H9 (cell line): ENCODE measurements around the gene ARHGAP25. TPM values are rescaled to one million over a fixed set of nuclear protein-coding genes. Genes with fewer than 3 reads are reported as not detected.

Experiments used
- DNase-seq: peaks from one replicate; pipeline ENCODE4 v3.0.0-alpha.2; 2017
- H2AFZ ChIP-seq: one replicate; pipeline ENCODE4 v1.6.1; 2013; ENCODE audit warnings: mild to moderate bottlenecking, low read length, control low read depth, moderate library complexity
- H2AK5ac ChIP-seq: 2 replicates; pipeline ENCODE4 v1.6.1; 2013; ENCODE audit warnings: low read length, control low read depth, mixed read lengths; ENCODE audit not compliant: insufficient read length
- H2BK120ac ChIP-seq: one replicate; pipeline ENCODE4 v1.6.1; 2013; ENCODE audit warnings: low read depth, mild to moderate bottlenecking, low read length, control low read depth, inconsistent platforms; ENCODE audit not compliant: poor library complexity, severe bottlenecking
- H2BK12ac ChIP-seq: 2 replicates; pipeline ENCODE4 v1.6.1; 2013; ENCODE audit warnings: low read length, control low read depth, mixed read lengths, low read depth; ENCODE audit not compliant: insufficient read length
- H2BK15ac ChIP-seq: 2 replicates; pipeline ENCODE4 v1.6.1; 2013; ENCODE audit warnings: low read depth, low read length, control low read depth
- H2BK20ac ChIP-seq: one replicate; pipeline ENCODE4 v1.6.1; 2013; ENCODE audit warnings: low read depth, mild to moderate bottlenecking, low read length, control low read depth, inconsistent platforms; ENCODE audit not compliant: poor library complexity, severe bottlenecking
- H2BK5ac ChIP-seq: 2 replicates; pipeline ENCODE4 v1.6.1; 2013; ENCODE audit warnings: low read length, control low read depth, mixed read lengths; ENCODE audit not compliant: insufficient read length
- H3K14ac ChIP-seq: 2 replicates; pipeline ENCODE4 v1.6.1; 2013; ENCODE audit warnings: low read length, control low read depth; ENCODE audit not compliant: insufficient read depth
- H3K18ac ChIP-seq: 2 replicates; pipeline ENCODE4 v1.6.1; 2013; ENCODE audit warnings: low read depth, mild to moderate bottlenecking, mixed read lengths, low read length, control low read depth; ENCODE audit not compliant: insufficient read length
- H3K23ac ChIP-seq: 2 replicates; pipeline ENCODE4 v1.6.1; 2013; ENCODE audit warnings: low read length, control low read depth, mixed read lengths, low read depth; ENCODE audit not compliant: insufficient read length
- H3K23me2 ChIP-seq: 2 replicates; pipeline ENCODE4 v1.6.1; 2013; ENCODE audit warnings: low read depth, mild to moderate bottlenecking, mixed read lengths, low read length, control low read depth; ENCODE audit not compliant: insufficient read length, poor library complexity, severe bottlenecking
- H3K27ac ChIP-seq: 2 replicates; pipeline ENCODE4 v1.5.1; 2013; ENCODE audit warnings: low read length, control low read depth, mixed read lengths, low read depth; ENCODE audit not compliant: insufficient read length
- H3K27me3 ChIP-seq: 2 replicates; pipeline ENCODE4 v1.6.1; 2013; ENCODE audit warnings: low read length, control low read depth, inconsistent platforms; ENCODE audit not compliant: insufficient read depth
- H3K4ac ChIP-seq: 2 replicates; pipeline ENCODE4 v1.6.1; 2013; ENCODE audit warnings: low read depth, mild to moderate bottlenecking, control low read depth, inconsistent platforms, low read length, moderate library complexity
- H3K4me1 ChIP-seq: 2 replicates; pipeline ENCODE4 v1.6.1; 2013; ENCODE audit warnings: low read length, control low read depth, inconsistent platforms; ENCODE audit not compliant: insufficient read depth
- H3K4me2 ChIP-seq: 2 replicates; pipeline ENCODE4 v1.6.1; 2013; ENCODE audit warnings: low read length, control low read depth, mixed read lengths; ENCODE audit not compliant: insufficient read length, insufficient read depth
- H3K56ac ChIP-seq: 2 replicates; pipeline ENCODE4 v1.6.1; 2013; ENCODE audit warnings: low read depth, mild to moderate bottlenecking, mixed read lengths, low read length, control low read depth; ENCODE audit not compliant: insufficient read length
- H3K79me1 ChIP-seq: 2 replicates; pipeline ENCODE4 v1.6.1; 2013; ENCODE audit warnings: low read depth, mild to moderate bottlenecking, moderate library complexity, low read length, control low read depth, inconsistent platforms; ENCODE audit not compliant: insufficient read depth, poor library complexity, severe bottlenecking
- H3K79me2 ChIP-seq: 2 replicates; pipeline ENCODE4 v1.6.1; 2013; ENCODE audit warnings: low read length, control low read depth, inconsistent platforms; ENCODE audit not compliant: insufficient read depth
- H3K9ac ChIP-seq: 2 replicates; pipeline ENCODE4 v1.6.1; 2013; ENCODE audit warnings: low read length, control low read depth, mixed read lengths; ENCODE audit not compliant: insufficient read length; ENCODE audit errors: extremely low read depth
- H3K9me3 ChIP-seq: one replicate; pipeline ENCODE4 v1.6.1; 2013; ENCODE audit warnings: low read depth, low read length, inconsistent platforms; ENCODE audit not compliant: control insufficient read depth
- H3T11ph ChIP-seq: one replicate; pipeline ENCODE4 v1.6.1; 2013; ENCODE audit warnings: mild to moderate bottlenecking, low read length, control low read depth, inconsistent platforms
- H4K20me1 ChIP-seq: one replicate; pipeline ENCODE4 v1.6.1; 2013; ENCODE audit not compliant: control insufficient read depth, insufficient read length, insufficient read depth
- H4K5ac ChIP-seq: 2 replicates; pipeline ENCODE4 v1.6.1; 2013; ENCODE audit warnings: low read depth, mild to moderate bottlenecking, mixed read lengths, low read length, control low read depth; ENCODE audit not compliant: insufficient read length
- H4K8ac ChIP-seq: replicated peaks from 2 replicates; pipeline ENCODE4 v1.6.1; 2013; ENCODE audit warnings: low read length, control low read depth, mixed read lengths, low read depth; ENCODE audit not compliant: insufficient read length
- H4K91ac ChIP-seq: 2 replicates; pipeline ENCODE4 v1.6.1; 2013; ENCODE audit warnings: low read depth, mild to moderate bottlenecking, moderate library complexity, mixed read lengths, low read length, control low read depth; ENCODE audit not compliant: insufficient read length
- H3K27ac Mint-ChIP-seq, 3 experiments: 2 replicates in 2 of 3; 3 replicates in 1 of 3; pipeline ENCODE4 v1.8.0; 2020 to 2021; ENCODE audit warnings: mixed read lengths in 3 of 3, mild to moderate bottlenecking in 1 of 3, moderate library complexity in 1 of 3
- H3K27me3 Mint-ChIP-seq: 2 replicates; pipeline ENCODE4 v1.8.0; 2021; ENCODE audit warnings: low read depth, mild to moderate bottlenecking, moderate library complexity, mixed read lengths
- H3K36me3 Mint-ChIP-seq, 3 experiments: 2 replicates in 2 of 3; 3 replicates in 1 of 3; pipeline ENCODE4 v1.8.0; 2020 to 2021; ENCODE audit warnings: low read depth in 3 of 3, mixed read lengths in 3 of 3; ENCODE audit not compliant: insufficient read depth in 1 of 3
- H3K4me1 Mint-ChIP-seq, 2 experiments: 2 replicates each; pipeline ENCODE4 v1.8.0; 2020; ENCODE audit warnings: mixed read lengths in 2 of 2
- H3K4me3 Mint-ChIP-seq, 2 experiments: 2 replicates in 1 of 2; 3 replicates in 1 of 2; pipeline ENCODE4 v1.8.0; 2020 to 2021; ENCODE audit warnings: mild to moderate bottlenecking in 2 of 2, mixed read lengths in 2 of 2, moderate library complexity in 1 of 2
- H3K9me3 Mint-ChIP-seq, 2 experiments: 2 replicates in 1 of 2; 3 replicates in 1 of 2; pipeline ENCODE4 v1.8.0; 2020; ENCODE audit warnings: mild to moderate bottlenecking in 2 of 2, mixed read lengths in 2 of 2, moderate library complexity in 1 of 2
- WGBS: extraction: QIAGEN DNeasy Blood & Tissue Kit; methylation state at CpG from one replicate; pipeline ENCODE4 v1.1.7; 2013; ENCODE audit warnings: missing lambda C conversion rate, low lambda C conversion rate, mixed read lengths; ENCODE audit not compliant: insufficient read length; ENCODE audit errors: extremely low coverage; 5-methylcytosine and 5-hydroxymethylcytosine counted together
- total RNA-seq: library from RNA; stranded (reverse); gene quantifications from 2 replicates; pipeline ENCODE4 v1.2.1, GENCODE V29; 2021
- TF ChIP-seq, protein P1 (sequence below): fragments of 200-600 bp; sonication (generic); conservative IDR thresholded peaks from 3 replicates; pipeline ENCODE4 v1.8.0; 2021; ENCODE audit warnings: antibody characterized with exemption, mild to moderate bottlenecking

The ARHGAP25 gene
- total RNA-seq, 1 experiment from 2014 or later = 1.3 TPM

DNA sequence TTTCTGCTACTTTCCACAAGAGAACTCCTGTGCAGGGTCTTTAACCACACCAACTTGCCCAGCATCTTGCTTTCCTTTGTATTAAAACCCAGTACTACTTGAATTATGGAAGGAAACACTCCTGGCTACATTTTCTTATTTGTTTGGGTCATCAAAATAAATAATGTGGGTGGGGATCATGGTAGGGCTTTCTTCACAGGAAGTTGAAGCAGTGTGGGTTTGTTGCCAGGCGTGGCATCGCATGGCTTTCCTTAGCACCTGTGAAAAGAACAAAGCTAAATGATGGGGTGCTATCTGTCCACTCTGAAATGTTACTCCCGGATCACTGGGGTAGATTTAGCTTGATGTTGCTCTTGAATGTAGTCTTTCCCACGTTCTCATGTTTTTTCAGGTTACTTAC lies 18.7 kb downstream of the ARHGAP25 start:
- H2BK12ac ChIP-seq = no peak overlapping the region
- H3K4me3 Mint-ChIP-seq = no peak overlapping the region
- TF ChIP-seq, protein P1, sequence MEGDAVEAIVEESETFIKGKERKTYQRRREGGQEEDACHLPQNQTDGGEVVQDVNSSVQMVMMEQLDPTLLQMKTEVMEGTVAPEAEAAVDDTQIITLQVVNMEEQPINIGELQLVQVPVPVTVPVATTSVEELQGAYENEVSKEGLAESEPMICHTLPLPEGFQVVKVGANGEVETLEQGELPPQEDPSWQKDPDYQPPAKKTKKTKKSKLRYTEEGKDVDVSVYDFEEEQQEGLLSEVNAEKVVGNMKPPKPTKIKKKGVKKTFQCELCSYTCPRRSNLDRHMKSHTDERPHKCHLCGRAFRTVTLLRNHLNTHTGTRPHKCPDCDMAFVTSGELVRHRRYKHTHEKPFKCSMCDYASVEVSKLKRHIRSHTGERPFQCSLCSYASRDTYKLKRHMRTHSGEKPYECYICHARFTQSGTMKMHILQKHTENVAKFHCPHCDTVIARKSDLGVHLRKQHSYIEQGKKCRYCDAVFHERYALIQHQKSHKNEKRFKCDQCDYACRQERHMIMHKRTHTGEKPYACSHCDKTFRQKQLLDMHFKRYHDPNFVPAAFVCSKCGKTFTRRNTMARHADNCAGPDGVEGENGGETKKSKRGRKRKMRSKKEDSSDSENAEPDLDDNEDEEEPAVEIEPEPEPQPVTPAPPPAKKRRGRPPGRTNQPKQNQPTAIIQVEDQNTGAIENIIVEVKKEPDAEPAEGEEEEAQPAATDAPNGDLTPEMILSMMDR = no peak
- H2BK20ac ChIP-seq = no peak overlapping the region
- no peak overlapping the region for H3K4ac ChIP-seq
- no peak overlapping the region for H3K56ac ChIP-seq
- no peaks in the 10 kb centered on the region for H4K20me1 ChIP-seq
- H3K9me3 ChIP-seq = no peaks in the 10 kb centered on the region
- H3K79me1 ChIP-seq = no peaks in the 10 kb centered on the region
- H3K9ac ChIP-seq = no peak overlapping the region
- DNase-seq = no peak
- H2AK5ac ChIP-seq = no peak overlapping the region
- no peak overlapping the region for H2BK5ac ChIP-seq
- H3K4me1 Mint-ChIP-seq = peaks cover 7 to 9% of the 10 kb centered on the region in 2 experiments
- no peak overlapping the region for H4K8ac ChIP-seq
- H3K14ac ChIP-seq = no peak overlapping the region
- H3K27me3 Mint-ChIP-seq = no peaks in the 10 kb centered on the region
- H3K9me3 Mint-ChIP-seq = peaks cover 10 to 12% of the 10 kb centered on the region in 2 experiments
- H3K79me2 ChIP-seq = no peaks in the 10 kb centered on the region
- H3T11ph ChIP-seq = no peak overlapping the region
- H3K36me3 Mint-ChIP-seq = peaks cover 0 to 11% (median 8%) of the 10 kb centered on the region in 3 experiments; a peak in 6 of 7 replicates
- no CpG with 5 or more reads among the region's 4 CpGs for WGBS
- no peak overlapping the region for H4K91ac ChIP-seq
- no peak overlapping the region for H3K23ac ChIP-seq
- H3K23me2 ChIP-seq = no peaks in the 10 kb centered on the region
- H2BK15ac ChIP-seq = no peak overlapping the region
- H3K18ac ChIP-seq = no peak overlapping the region
- no peak overlapping the region for H3K27ac Mint-ChIP-seq
- H3K4me1 ChIP-seq = peaks cover 4% of the 10 kb centered on the region; the same call in 1 of the 2 replicates
- H3K27ac ChIP-seq = no peak overlapping the region
- H3K27me3 ChIP-seq = no peaks in the 10 kb centered on the region
- H2BK120ac ChIP-seq = no peak overlapping the region
- no peak overlapping the region for H3K4me2 ChIP-seq
- no peak overlapping the region for H2AFZ ChIP-seq
- H4K5ac ChIP-seq = no peak overlapping the region
